ENCODE results near the gene LYZ. TPM values are rescaled to one million over a fixed set of nuclear protein-coding genes. Genes with fewer than 3 reads are reported as not detected.

Gene LYZ
- total RNA-seq, 1 experiment from 2014 or later: not detected

- Histone ChIP-seq H2BK12ac (ENCODE audit: insufficient read length, low read depth, low read length) (no peak overlapping the region), H2BK15ac (ENCODE audit: low read depth, low read length) (no peak overlapping the region), H3K27ac (ENCODE audit: insufficient read length, low read depth, low read length) (no peak overlapping the region), H3K4ac (ENCODE audit: low read depth, low read length) (no peak overlapping the region), H3K4me1 (ENCODE audit: insufficient read depth, low read length) (no peaks in the 10 kb centered on the region), H2AFZ (ENCODE audit: low read length) (peak overlapping the region; percentile 11), H2BK20ac (ENCODE audit: low read depth, low read length, poor library complexity, severe bottlenecking) (no peak overlapping the region), H4K20me1 (ENCODE audit: control insufficient read depth, insufficient read depth, insufficient read length) (no peaks in the 10 kb centered on the region), H2AK5ac (ENCODE audit: insufficient read length, low read length) (no peak overlapping the region), H3K23me2 (ENCODE audit: insufficient read length, low read depth, low read length, poor library complexity, severe bottlenecking) (no peaks in the 10 kb centered on the region), H3K27me3 (ENCODE audit: insufficient read depth, low read length) (no peaks in the 10 kb centered on the region), H3T11ph (ENCODE audit: low read length) (no peak overlapping the region), H3K9me3 (ENCODE audit: control insufficient read depth, low read depth, low read length) (no peaks in the 10 kb centered on the region), H2BK5ac (ENCODE audit: insufficient read length, low read length) (no peak overlapping the region), H3K4me2 (ENCODE audit: insufficient read depth, insufficient read length, low read length) (no peak overlapping the region), H3K79me1 (ENCODE audit: insufficient read depth, low read depth, low read length, poor library complexity, severe bottlenecking) (no peaks in the 10 kb centered on the region), H4K5ac (ENCODE audit: insufficient read length, low read depth, low read length) (no peak overlapping the region), H3K14ac (ENCODE audit: insufficient read depth, low read length) (no peak overlapping the region), H4K91ac (ENCODE audit: insufficient read length, low read depth, low read length) (no peak overlapping the region), H3K18ac (ENCODE audit: insufficient read length, low read depth, low read length) (no peak overlapping the region), H3K23ac (ENCODE audit: insufficient read length, low read depth, low read length) (no peak overlapping the region), H2BK120ac (ENCODE audit: low read depth, low read length, poor library complexity, severe bottlenecking) (no peak overlapping the region), H3K79me2 (ENCODE audit: insufficient read depth, low read length) (no peaks in the 10 kb centered on the region), H3K56ac (ENCODE audit: insufficient read length, low read depth, low read length) (no peak overlapping the region), H4K8ac (replicated peaks; ENCODE audit: insufficient read length, low read depth, low read length) (no peak overlapping the region), H3K9ac (ENCODE audit: extremely low read depth, insufficient read length, low read length) (no peak overlapping the region)
- H3K36me3 Mint-ChIP-seq (ENCODE audit: insufficient read depth in 1 of 3, low read depth in 3 of 3): no peaks in the 10 kb centered on the region
- no peaks in the 10 kb centered on the region; a peak in 1 of 5 replicates for H3K9me3 Mint-ChIP-seq
- whole genome bisulfite sequencing (ENCODE audit: extremely low coverage, insufficient read length, low lambda C conversion rate): no CpG with 5 or more reads among the region's 1 CpG
- no peak overlapping the region for H3K4me3 Mint-ChIP-seq
- H3K27ac Mint-ChIP-seq: peak overlapping the region in 1 of 3 experiments; percentile 15; a peak in 2 of 7 replicates
- H3K4me1 Mint-ChIP-seq: peaks cover 11 to 15% of the 10 kb centered on the region in 2 experiments
- no peak for TF ChIP-seq CTCF (conservative IDR thresholded peaks at IDR 0.05)
- no peaks in the 10 kb centered on the region for H3K27me3 Mint-ChIP-seq (ENCODE audit: low read depth)
- no peak for DNase-seq
Measured at GRCh38 chr12:69354172-69354555, 6.0 kb downstream of the LYZ start.
